H1 (cell line): Measurements from ENCODE around the gene IQGAP3. TPM values are rescaled to one million over a fixed set of nuclear protein-coding genes. Genes with fewer than 3 reads are reported as not detected.
A peak's percentile ranks its signal among the peaks of the same experiment; 100 is the strongest.

Experiments
- ATF2 ChIP-seq: IDR thresholded peaks from 2 replicates; pipeline ENCODE4 v1.6.1; 2012; ENCODE audit warnings: low read length, inconsistent platforms
- BACH1 ChIP-seq: IDR thresholded peaks from 2 replicates; pipeline ENCODE4 v1.6.1; 2012; ENCODE audit warnings: low read length, improper control_type of control experiment
- BRCA1 ChIP-seq: IDR thresholded peaks from 2 replicates; pipeline ENCODE4 v1.6.1; 2012; ENCODE audit warnings: low read depth, low read length, improper control_type of control experiment
- CREB1 ChIP-seq: IDR thresholded peaks from 2 replicates; pipeline ENCODE4 v1.6.1; 2012; ENCODE audit warnings: inconsistent platforms
- CTCF ChIP-seq, 3 experiments: IDR thresholded peaks; 1 replicate in 2 of 3; 2 replicates in 1 of 3; pipeline versions ENCODE4 v1.5.1 to v1.6.1; 2011; ENCODE audit warnings: low read length in 3 of 3, mild to moderate bottlenecking in 3 of 3, inconsistent platforms in 2 of 3, low read depth in 1 of 3, moderate library complexity in 1 of 3; ENCODE audit not compliant: insufficient read depth in 1 of 3; ENCODE audit errors: control extremely low read depth in 1 of 3
- EGR1 ChIP-seq: IDR thresholded peaks from 2 replicates; pipeline ENCODE4 v1.6.1; 2011; ENCODE audit warnings: low read depth, low read length, borderline replicate concordance
- KDM1A ChIP-seq: fragments of 200-600, 300-600 bp; sonication (generic); IDR thresholded peaks from 2 replicates; pipeline ENCODE4 v1.7.1; 2016; ENCODE audit warnings: mild to moderate bottlenecking, low read length, borderline replicate concordance
- MAFK ChIP-seq: IDR thresholded peaks from 2 replicates; pipeline ENCODE4 v1.6.1; 2012; ENCODE audit warnings: low read depth, mild to moderate bottlenecking, improper control_type of control experiment, low read length
- MAX ChIP-seq: IDR thresholded peaks from 2 replicates; pipeline ENCODE4 v1.6.1; 2012; ENCODE audit warnings: inconsistent platforms
- NRF1 ChIP-seq: IDR thresholded peaks from 2 replicates; pipeline ENCODE4 v1.6.1; 2011; ENCODE audit warnings: mild to moderate bottlenecking, low read depth, low read length, improper control_type of control experiment
- PHF8 ChIP-seq: fragments of 200-600 bp; sonication (generic); conservative IDR thresholded peaks from 2 replicates; pipeline ENCODE4 v1.7.1; 2012; ENCODE audit warnings: low read depth, mild to moderate bottlenecking, inconsistent platforms, low read length, moderate library complexity
- POLR2AphosphoS5 ChIP-seq: IDR thresholded peaks from 2 replicates; pipeline ENCODE4 v1.6.1; 2011; ENCODE audit warnings: low read depth, low read length
- POU5F1 ChIP-seq: IDR thresholded peaks from 2 replicates; pipeline ENCODE4 v1.6.1; 2011; ENCODE audit warnings: low read depth, mild to moderate bottlenecking, low read length, moderate library complexity
- RAD21 ChIP-seq, 2 experiments: IDR thresholded peaks in 1 of 2; conservative IDR thresholded peaks in 1 of 2; 2 replicates each; pipeline ENCODE4 v1.6.1; 2011; ENCODE audit warnings: low read depth in 2 of 2, low read length in 2 of 2, improper control_type of control experiment in 1 of 2, inconsistent platforms in 1 of 2, mild to moderate bottlenecking in 1 of 2, moderate library complexity in 1 of 2
- RFX5 ChIP-seq: IDR thresholded peaks from 2 replicates; pipeline ENCODE4 v1.6.1; 2011; ENCODE audit warnings: low read depth, low read length, improper control_type of control experiment, borderline replicate concordance
- SIN3A ChIP-seq, 2 experiments: IDR thresholded peaks in 1 of 2; conservative IDR thresholded peaks in 1 of 2; 2 replicates each; pipeline ENCODE4 v1.6.1; 2011 to 2012; ENCODE audit warnings: low read length in 2 of 2, improper control_type of control experiment in 1 of 2, low read depth in 1 of 2, mild to moderate bottlenecking in 1 of 2
- SP2 ChIP-seq: IDR thresholded peaks from 2 replicates; pipeline ENCODE4 v1.6.1; 2012; ENCODE audit warnings: mild to moderate bottlenecking, low read length, inconsistent platforms
- SUZ12 ChIP-seq: fragments of 200-600 bp; sonication (generic); IDR thresholded peaks from 2 replicates; pipeline ENCODE4 v1.6.1; 2012; ENCODE audit warnings: mild to moderate bottlenecking, inconsistent platforms, low read length, moderate library complexity, mixed read lengths
- TAF7 ChIP-seq: optimal IDR thresholded peaks from 2 replicates; pipeline ENCODE3; 2011; ENCODE audit warnings: low read depth, mild to moderate bottlenecking, inconsistent platforms, low read length, moderate library complexity, borderline replicate concordance
- TBP ChIP-seq: IDR thresholded peaks from 2 replicates; pipeline ENCODE4 v1.6.1; 2011; ENCODE audit warnings: low read depth, low read length, improper control_type of control experiment
- polyA plus RNA-seq, 7 experiments: library from polyadenylated mRNA; depleted of rRNA in 3 of 7; stranded (reverse) in 5 of 7; unstranded in 2 of 7; fragments of >200 nt in 5 of 7; fragments of 200-250 nt in 2 of 7; gene quantifications; 1 replicate in 5 of 7; 2 replicates in 1 of 7; 4 replicates in 1 of 7; pipeline versions ENCODE4 v1.2.1 to v1.2.3, GENCODE V29; 2011 to 2013; ENCODE audit warnings: missing spikeins in 2 of 7, mixed read lengths in 2 of 7
- total RNA-seq: library from RNA; stranded (reverse); fragmentation: NEBNext Ultra II Directional; extraction: Animal tissue kit (Norgen Biotek cat#: 25700); gene quantifications from 2 replicates; pipeline ENCODE4 v1.2.1, GENCODE V29; 2021

IQGAP3 gene
- total and polyA plus RNA-seq, 2 of the 8 experiments (the other 6 are each of a cell fraction or from before 2014, with no cell fraction given) = 14.6 to 22.3 TPM

- TF ChIP-seq BACH1 (no peak), POLR2AphosphoS5 (peak; percentile 86), SIN3A (conservative IDR thresholded peaks at IDR 0.05 in 1 of 2, IDR thresholded peaks at IDR 0.05 in 1 of 2; ENCODE audit: low read depth in 1 of 2, low read length in 2 of 2) (peak; percentile 93 to 96), SUZ12 (no peak), KDM1A (no peak), POU5F1 (no peak), PHF8 (peak; percentile 85), BRCA1 (no peak), MAFK (no peak), TBP (peak; percentile 80; the same call in 1 of the 2 replicates), RAD21 (IDR thresholded peaks at IDR 0.05 in 1 of 2, conservative IDR thresholded peaks at IDR 0.05 in 1 of 2; ENCODE audit: low read depth in 2 of 2, low read length in 2 of 2) (no peak), ATF2 (peak; percentile 74), TAF7 (peak; percentile 92), CREB1 (peak; percentile 64; the same call in 1 of the 2 replicates), RFX5 (no peak), EGR1 (peak; percentile 70), SP2 (peak; percentile 86), MAX (peak; percentile 98), CTCF (IDR thresholded peaks at IDR 0.05; ENCODE audit: control extremely low read depth in 1 of 3, insufficient read depth in 1 of 3, low read depth in 1 of 3, low read length in 3 of 3) (no peak), NRF1 (no peak)
Observed at GRCh38 chr1:156601122-156601830, 28.9 kb upstream of the IQGAP3 start, which contains the start of gene GPATCH4 (continued).
